ENCODE results near the gene C7orf57. TPM values are rescaled to one million over a fixed set of nuclear protein-coding genes. Genes with fewer than 3 reads are reported as not detected.
A peak's percentile ranks its signal among the peaks of the same experiment; 100 is the strongest.
"Not testable (repeated sequence)": the region's sequence is repeated elsewhere in the genome, so short reads cannot be mapped to it uniquely, and the experiment has no call there.

The C7orf57 gene
- total RNA-seq, 1 donor from 2014 or later: not detected

GRCh38 chr7:48063985-48064384 is 28.6 kb downstream of the C7orf57 start:
- no peaks in the 10 kb centered on the region for H3K4me1 Mint-ChIP-seq (ENCODE audit: unreplicated experiment)
- H3K9me3 Mint-ChIP-seq (ENCODE audit: unreplicated experiment): peaks cover 19% of the 10 kb centered on the region
- no peaks in the 10 kb centered on the region for H3K27me3 Mint-ChIP-seq (ENCODE audit: unreplicated experiment)
- H3K4me3 Mint-ChIP-seq (ENCODE audit: unreplicated experiment): no peak overlapping the region
- H3K27ac Mint-ChIP-seq (ENCODE audit: unreplicated experiment): no peak overlapping the region
- no peak for DNase-seq (ENCODE audit: extremely low spot score, unreplicated experiment)
- H3K36me3 Mint-ChIP-seq (ENCODE audit: unreplicated experiment): peaks cover 12% of the 10 kb centered on the region
- TF ChIP-seq CTCF (IDR thresholded peaks at IDR 0.05): no peak

- H3K27me3 Mint-ChIP-seq (ENCODE audit: unreplicated experiment): no peaks in the 10 kb centered on the region
- H3K4me1 Mint-ChIP-seq (ENCODE audit: unreplicated experiment): no peaks in the 10 kb centered on the region
- H3K36me3 Mint-ChIP-seq (ENCODE audit: unreplicated experiment): peaks cover 14% of the 10 kb centered on the region
- H3K9me3 Mint-ChIP-seq (ENCODE audit: unreplicated experiment): peaks cover 28% of the 10 kb centered on the region
- no peak overlapping the region for H3K27ac Mint-ChIP-seq (ENCODE audit: unreplicated experiment)
- H3K4me3 Mint-ChIP-seq (ENCODE audit: unreplicated experiment): no peak overlapping the region
- TF ChIP-seq CTCF (IDR thresholded peaks at IDR 0.05): no peak
- DNase-seq (ENCODE audit: extremely low spot score, unreplicated experiment): no peak
Observed at GRCh38 chr7:48067475-48067874, 32.1 kb downstream of the C7orf57 start.

- no peak overlapping the region for H3K27ac Mint-ChIP-seq (ENCODE audit: unreplicated experiment)
- H3K27me3 Mint-ChIP-seq (ENCODE audit: unreplicated experiment): no peaks in the 10 kb centered on the region
- no peak for TF ChIP-seq CTCF (IDR thresholded peaks at IDR 0.05)
- peaks cover 10% of the 10 kb centered on the region for H3K9me3 Mint-ChIP-seq (ENCODE audit: unreplicated experiment)
- no peak overlapping the region for H3K4me3 Mint-ChIP-seq (ENCODE audit: unreplicated experiment)
- peaks cover 3% of the 10 kb centered on the region for H3K36me3 Mint-ChIP-seq (ENCODE audit: unreplicated experiment)
- DNase-seq (ENCODE audit: extremely low spot score, unreplicated experiment): no peak
- peaks cover 10% of the 10 kb centered on the region for H3K4me1 Mint-ChIP-seq (ENCODE audit: unreplicated experiment)
Observed at GRCh38 chr7:48074204-48074654, 38.9 kb downstream of the C7orf57 start.

- no peak for DNase-seq (ENCODE audit: extremely low spot score, unreplicated experiment)
- H3K4me3 Mint-ChIP-seq (ENCODE audit: unreplicated experiment): no peak overlapping the region
- H3K27ac Mint-ChIP-seq (ENCODE audit: unreplicated experiment): no peak overlapping the region
- no peak for TF ChIP-seq CTCF (IDR thresholded peaks at IDR 0.05)
- H3K27me3 Mint-ChIP-seq (ENCODE audit: unreplicated experiment): no peaks in the 10 kb centered on the region
- peaks cover 10% of the 10 kb centered on the region for H3K4me1 Mint-ChIP-seq (ENCODE audit: unreplicated experiment)
- H3K9me3 Mint-ChIP-seq (ENCODE audit: unreplicated experiment): peaks cover 1% of the 10 kb centered on the region
- H3K36me3 Mint-ChIP-seq (ENCODE audit: unreplicated experiment): peaks cover 1% of the 10 kb centered on the region
Observed at GRCh38 chr7:48077423-48077822, 42.1 kb downstream of the C7orf57 start.

GRCh38 chr7:48078470-48078869 is 43.1 kb downstream of the C7orf57 start:
- TF ChIP-seq CTCF (IDR thresholded peaks at IDR 0.05): no peak
- no peak overlapping the region for H3K27ac Mint-ChIP-seq (ENCODE audit: unreplicated experiment)
- H3K4me3 Mint-ChIP-seq (ENCODE audit: unreplicated experiment): no peak overlapping the region
- no peaks in the 10 kb centered on the region for H3K36me3 Mint-ChIP-seq (ENCODE audit: unreplicated experiment)
- no peaks in the 10 kb centered on the region for H3K9me3 Mint-ChIP-seq (ENCODE audit: unreplicated experiment)
- H3K4me1 Mint-ChIP-seq (ENCODE audit: unreplicated experiment): peaks cover 19% of the 10 kb centered on the region
- DNase-seq (ENCODE audit: extremely low spot score, unreplicated experiment): no peak
- no peaks in the 10 kb centered on the region for H3K27me3 Mint-ChIP-seq (ENCODE audit: unreplicated experiment)

GRCh38 chr7:48082378-48082777 is 47.0 kb downstream of the C7orf57 start:
- DNase-seq (ENCODE audit: extremely low spot score, unreplicated experiment): not testable (repeated sequence)

More at GRCh38 chr7:48082378-48082777, 47.0 kb downstream of the C7orf57 start:
- Mint-ChIP-seq H3K27ac (ENCODE audit: unreplicated experiment) (peak overlapping the region; percentile 4), H3K4me1 (ENCODE audit: unreplicated experiment) (peaks cover 49% of the 10 kb centered on the region)
- not testable (repeated sequence) for H3K27me3 Mint-ChIP-seq (ENCODE audit: unreplicated experiment); H3K36me3 Mint-ChIP-seq (ENCODE audit: unreplicated experiment); H3K9me3 Mint-ChIP-seq (ENCODE audit: unreplicated experiment); H3K4me3 Mint-ChIP-seq (ENCODE audit: unreplicated experiment)
